Activated naive CD8-positive, alpha-beta T cell treated with anti-CD3 and anti-CD28 coated beads, Interleukin-2, amount 50 U/mL, for 24 hours (primary cell): ENCODE measurements around the gene SCNN1G.
"Not testable (repeated sequence)": the region's sequence is repeated elsewhere in the genome, so short reads cannot be mapped to it uniquely, and the experiment has no call there.

Experiments
- ATAC-seq: fragments of 150-1000 bp; cut with Tn5 transposase; one replicate; pipeline ENCODE4 v1.10.0; 2021
- DNase-seq: peaks from one replicate; pipeline ENCODE4 v3.0.0; 2021
- H3K27ac Mint-ChIP-seq: one replicate; pipeline ENCODE4 v1.8.0; 2021; ENCODE audit warnings: mild to moderate bottlenecking, mixed read lengths
- H3K27me3 Mint-ChIP-seq: one replicate; pipeline ENCODE4 v1.8.0; 2021; ENCODE audit warnings: mixed read lengths
- H3K36me3 Mint-ChIP-seq: one replicate; pipeline ENCODE4 v1.8.0; 2021; ENCODE audit warnings: low read depth, mixed read lengths
- H3K4me1 Mint-ChIP-seq: one replicate; pipeline ENCODE4 v1.8.0; 2021; ENCODE audit warnings: mixed read lengths
- H3K4me3 Mint-ChIP-seq: one replicate; pipeline ENCODE4 v1.8.0; 2021; ENCODE audit warnings: mild to moderate bottlenecking, moderate library complexity, mixed read lengths
- H3K9me3 Mint-ChIP-seq: one replicate; pipeline ENCODE4 v1.8.0; 2021; ENCODE audit warnings: mixed read lengths

Gene SCNN1G

GRCh38 chr16:23236983-23237382 lies 54.4 kb downstream of the SCNN1G start:
- Mint-ChIP-seq H3K4me1 (no peaks in the 10 kb centered on the region), H3K9me3 (no peaks in the 10 kb centered on the region), H3K36me3 (no peaks in the 10 kb centered on the region), H3K4me3 (no peak overlapping the region), H3K27me3 (peaks cover 2% of the 10 kb centered on the region), H3K27ac (no peak overlapping the region)
- DNase-seq (no peak), ATAC-seq (no peak)

GRCh38 chr16:23240994-23241393 lies 58.4 kb downstream of the SCNN1G start:
- no peaks in the 10 kb centered on the region for H3K36me3 Mint-ChIP-seq
- H3K27ac Mint-ChIP-seq = no peak overlapping the region
- no peak for DNase-seq
- H3K9me3 Mint-ChIP-seq = no peaks in the 10 kb centered on the region
- no peak overlapping the region for H3K4me3 Mint-ChIP-seq
- peaks cover 2% of the 10 kb centered on the region for H3K27me3 Mint-ChIP-seq
- no peaks in the 10 kb centered on the region for H3K4me1 Mint-ChIP-seq
- ATAC-seq = no peak

- no peak overlapping the region for H3K4me3 Mint-ChIP-seq
- ATAC-seq = no peak
- no peak for DNase-seq
- H3K4me1 Mint-ChIP-seq = no peaks in the 10 kb centered on the region
- H3K36me3 Mint-ChIP-seq = no peaks in the 10 kb centered on the region
- H3K27ac Mint-ChIP-seq = no peak overlapping the region
- H3K27me3 Mint-ChIP-seq = no peaks in the 10 kb centered on the region
- no peaks in the 10 kb centered on the region for H3K9me3 Mint-ChIP-seq
Observed at GRCh38 chr16:23244122-23244521, 61.6 kb downstream of the SCNN1G start.

GRCh38 chr16:23245268-23245667 lies 62.7 kb downstream of the SCNN1G start:
- no peak for ATAC-seq
- H3K27me3 Mint-ChIP-seq = peaks cover 2% of the 10 kb centered on the region
- DNase-seq = no peak

DNA sequence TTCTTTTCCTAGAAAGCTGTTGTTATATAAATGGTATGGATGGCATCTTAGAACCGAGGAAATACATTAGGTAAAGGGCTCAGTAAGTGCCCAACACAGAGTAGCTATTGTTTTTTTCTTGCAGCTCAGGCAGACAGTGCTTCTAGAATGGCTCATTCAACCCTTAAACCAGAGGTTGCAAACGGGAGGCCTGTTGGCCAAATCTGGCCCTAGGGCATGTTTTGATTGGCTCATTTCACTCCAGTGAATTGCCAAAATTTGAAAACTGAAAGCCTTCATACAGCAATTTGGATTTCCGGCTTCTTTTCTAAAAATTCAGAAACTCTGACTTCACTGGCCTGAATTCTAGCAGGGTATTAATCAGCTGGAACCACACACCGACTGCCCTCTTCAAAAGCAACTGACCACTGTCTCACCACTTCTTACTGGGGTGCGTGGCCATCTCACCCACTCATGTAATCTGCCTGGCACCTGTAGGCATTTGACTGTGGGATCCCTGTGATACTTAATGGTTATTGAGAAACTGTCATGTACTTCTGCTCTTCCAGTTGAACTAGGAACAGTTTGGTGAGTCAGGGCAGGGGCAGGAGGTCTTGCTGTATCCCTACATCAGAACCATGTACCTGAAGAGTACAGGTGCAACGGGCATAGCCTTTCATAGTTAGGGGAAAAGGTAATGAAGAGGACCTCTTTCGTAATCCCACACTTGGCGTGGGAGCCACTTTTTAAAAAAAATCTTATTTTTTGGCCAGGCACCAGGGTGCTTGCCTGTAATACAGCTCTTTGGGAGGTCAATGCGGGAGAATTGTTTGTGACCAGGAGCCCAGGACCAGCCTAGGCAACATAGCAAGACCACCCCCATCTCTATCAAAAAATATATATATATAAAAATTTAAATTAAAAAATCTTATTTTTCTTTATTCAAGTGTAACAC lies 66.0 kb downstream of the SCNN1G start:
- H3K9me3 Mint-ChIP-seq = peaks cover 7% of the 10 kb centered on the region
- H3K27me3 Mint-ChIP-seq = peaks cover 2% of the 10 kb centered on the region
- DNase-seq (no peak), ATAC-seq (no peak)
- H3K36me3 Mint-ChIP-seq = no peaks in the 10 kb centered on the region
- H3K27ac Mint-ChIP-seq = no peak overlapping the region
- no peaks in the 10 kb centered on the region for H3K4me1 Mint-ChIP-seq
- H3K4me3 Mint-ChIP-seq = no peak overlapping the region

More at GRCh38 chr16:23245268-23245667, 62.7 kb downstream of the SCNN1G start:
- Mint-ChIP-seq H3K4me3 (no peak overlapping the region), H3K4me1 (no peaks in the 10 kb centered on the region), H3K9me3 (peaks cover 3% of the 10 kb centered on the region), H3K36me3 (no peaks in the 10 kb centered on the region), H3K27ac (no peak overlapping the region)

DNA sequence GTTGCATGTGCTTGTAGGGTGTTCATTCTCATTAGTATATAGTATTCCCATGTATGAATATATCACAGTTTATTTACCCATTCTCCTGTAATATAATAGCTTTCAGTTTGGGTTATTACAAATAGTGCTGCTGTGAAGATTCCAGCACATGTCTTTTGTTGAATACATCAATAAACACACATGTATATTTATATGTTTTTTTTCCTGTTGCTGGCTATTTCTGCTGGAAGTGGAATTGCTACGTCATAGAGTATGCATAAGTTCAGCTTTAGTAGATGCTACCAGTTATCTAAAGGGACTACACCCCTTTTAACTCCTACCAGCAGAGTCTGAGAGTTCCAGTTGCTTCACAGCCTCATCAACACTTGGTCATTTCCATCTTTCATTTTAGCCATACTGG lies 67.3 kb downstream of the SCNN1G start:
- H3K9me3 Mint-ChIP-seq = peaks cover 7% of the 10 kb centered on the region
- DNase-seq = no peak
- H3K4me3 Mint-ChIP-seq = no peak overlapping the region
- H3K36me3 Mint-ChIP-seq = no peaks in the 10 kb centered on the region
- no peak for ATAC-seq
- no peak overlapping the region for H3K27ac Mint-ChIP-seq
- no peaks in the 10 kb centered on the region for H3K4me1 Mint-ChIP-seq
- H3K27me3 Mint-ChIP-seq = peaks cover 3% of the 10 kb centered on the region

DNA sequence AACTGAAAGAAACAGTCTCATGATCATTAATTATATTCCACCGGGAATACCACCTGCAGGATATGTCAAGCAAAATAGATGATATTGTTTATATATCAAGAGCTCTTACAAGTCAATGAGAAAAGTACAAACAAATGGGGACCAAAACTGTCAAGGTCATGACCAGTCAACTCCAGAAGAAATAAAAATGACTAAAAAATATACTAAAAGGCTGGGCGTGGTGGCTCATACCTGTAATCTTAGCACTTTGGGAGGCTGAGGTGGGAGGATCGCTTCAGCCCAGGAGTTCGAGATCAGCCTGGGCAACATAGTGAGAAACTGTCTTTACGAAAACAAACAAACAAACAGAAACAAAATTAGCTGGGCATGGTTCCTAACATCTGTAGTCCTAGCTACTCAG lies 69.8 kb downstream of the SCNN1G start:
- Mint-ChIP-seq H3K9me3 (peaks cover 7% of the 10 kb centered on the region), H3K27ac (no peak overlapping the region), H3K4me3 (no peak overlapping the region), H3K36me3 (no peaks in the 10 kb centered on the region), H3K27me3 (peaks cover 4% of the 10 kb centered on the region), H3K4me1 (no peaks in the 10 kb centered on the region)
- ATAC-seq (no peak), DNase-seq (peak; percentile 2)

GRCh38 chr16:23253650-23254049 lies 71.1 kb downstream of the SCNN1G start:
- not testable (repeated sequence) for H3K4me3 Mint-ChIP-seq, H3K9me3 Mint-ChIP-seq, H3K4me1 Mint-ChIP-seq, H3K27ac Mint-ChIP-seq, H3K36me3 Mint-ChIP-seq, ATAC-seq, H3K27me3 Mint-ChIP-seq, DNase-seq

DNA sequence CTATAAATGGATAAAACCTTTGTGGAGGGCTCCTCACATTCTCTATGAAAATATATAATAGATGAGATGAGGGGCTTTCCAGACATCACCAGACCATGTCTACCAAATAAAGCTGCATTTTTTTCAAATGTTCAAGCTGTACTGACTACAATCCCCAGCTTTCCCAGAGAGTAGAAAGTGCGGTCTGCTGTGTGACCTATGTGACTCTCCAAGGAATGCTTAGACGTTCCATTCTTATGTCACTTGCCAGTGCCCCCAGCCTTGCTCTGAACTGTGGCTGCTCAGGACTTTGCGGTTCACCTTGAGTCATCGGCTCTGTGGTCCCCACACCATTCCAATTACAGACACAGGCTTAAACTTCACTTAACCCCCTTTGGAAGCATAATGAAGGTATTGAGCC lies 71.8 kb downstream of the SCNN1G start:
- H3K27me3 Mint-ChIP-seq = peaks cover 7% of the 10 kb centered on the region
- no peak for DNase-seq
- no peak overlapping the region for H3K4me3 Mint-ChIP-seq
- H3K9me3 Mint-ChIP-seq = peaks cover 7% of the 10 kb centered on the region
- ATAC-seq = peak; percentile 40
- H3K36me3 Mint-ChIP-seq = no peaks in the 10 kb centered on the region
- no peak overlapping the region for H3K27ac Mint-ChIP-seq
- no peaks in the 10 kb centered on the region for H3K4me1 Mint-ChIP-seq

GRCh38 chr16:23255000-23255399 lies 72.5 kb downstream of the SCNN1G start:
- Mint-ChIP-seq H3K27ac (no peak overlapping the region), H3K27me3 (peaks cover 5% of the 10 kb centered on the region), H3K4me1 (no peaks in the 10 kb centered on the region), H3K4me3 (no peak overlapping the region), H3K36me3 (no peaks in the 10 kb centered on the region), H3K9me3 (peaks cover 4% of the 10 kb centered on the region)
- no peak for DNase-seq
- no peak for ATAC-seq

GRCh38 chr16:23256440-23256839 lies 73.9 kb downstream of the SCNN1G start:
- DNase-seq = no peak
- Mint-ChIP-seq H3K4me3 (no peak overlapping the region), H3K36me3 (no peaks in the 10 kb centered on the region), H3K4me1 (no peaks in the 10 kb centered on the region), H3K9me3 (no peaks in the 10 kb centered on the region), H3K27ac (no peak overlapping the region), H3K27me3 (peaks cover 7% of the 10 kb centered on the region)
- ATAC-seq = no peak

GRCh38 chr16:23257682-23258081 lies 75.1 kb downstream of the SCNN1G start:
- no peaks in the 10 kb centered on the region for H3K36me3 Mint-ChIP-seq
- H3K9me3 Mint-ChIP-seq = no peaks in the 10 kb centered on the region
- no peaks in the 10 kb centered on the region for H3K4me1 Mint-ChIP-seq
- no peak overlapping the region for H3K4me3 Mint-ChIP-seq
- no peak for ATAC-seq
- no peak for DNase-seq
- H3K27me3 Mint-ChIP-seq = peaks cover 10% of the 10 kb centered on the region
- no peak overlapping the region for H3K27ac Mint-ChIP-seq

GRCh38 chr16:23258919-23259237 lies 76.3 kb downstream of the SCNN1G start:
- Mint-ChIP-seq H3K27ac (no peak overlapping the region), H3K4me1 (no peaks in the 10 kb centered on the region), H3K4me3 (no peak overlapping the region), H3K27me3 (peaks cover 9% of the 10 kb centered on the region), H3K36me3 (no peaks in the 10 kb centered on the region), H3K9me3 (no peaks in the 10 kb centered on the region)
- DNase-seq = no peak
- ATAC-seq = no peak
